ENCODE measurements around the gene ARHGAP20. TPM values are rescaled to one million over a fixed set of nuclear protein-coding genes. Genes with fewer than 3 reads are reported as not detected.
"Not testable (repeated sequence)": the region's sequence is repeated elsewhere in the genome, so short reads cannot be mapped to it uniquely, and the experiment has no call there.

The ARHGAP20 gene
- total RNA-seq, 1 experiment from 2014 or later = not detected

- intact Hi-C loops (cut with micrococcal nuclease; ENCODE audit: unreplicated experiment) = no loop called here
- H3K36me3 ChIP-seq (ENCODE audit: low read depth) = no peaks in the 10 kb centered on the region
- H2AFZ ChIP-seq = no peak overlapping the region
Observed at GRCh38 chr11:110621826-110622225, 90.4 kb downstream of the ARHGAP20 start.

GRCh38 chr11:110619366-110619765 is 92.9 kb downstream of the ARHGAP20 start:
- H3K27me3 ChIP-seq (ENCODE audit: insufficient read depth, low read depth); H3K4me1 ChIP-seq (replicated peaks; ENCODE audit: insufficient read depth); H3K27ac ChIP-seq; H2AFZ ChIP-seq; H3K4me3 ChIP-seq; intact Hi-C loops (cut with micrococcal nuclease; ENCODE audit: unreplicated experiment); H3K9me2 ChIP-seq (ENCODE audit: insufficient read depth); CTCF ChIA-PET; H3F3A ChIP-seq (ENCODE audit: insufficient read depth, low read depth); H3K36me3 ChIP-seq (ENCODE audit: low read depth); POLR2A ChIA-PET (ENCODE audit: unreplicated experiment); BruUV-seq (replicated peaks); H4K20me1 ChIP-seq (ENCODE audit: insufficient read depth); DNase-seq; H3K4me2 ChIP-seq; H3K79me2 ChIP-seq (ENCODE audit: low read depth); H3K9me3 ChIP-seq (ENCODE audit: insufficient read depth, low read depth): not testable (repeated sequence)

More at GRCh38 chr11:110621826-110622225, 90.4 kb downstream of the ARHGAP20 start:
- no peaks in the 10 kb centered on the region for H3K9me3 ChIP-seq (ENCODE audit: insufficient read depth, low read depth)
- no peaks in the 10 kb centered on the region for H3K4me1 ChIP-seq (replicated peaks; ENCODE audit: insufficient read depth)
- TF ChIP-seq EZH2 (IDR thresholded peaks at IDR 0.05; ENCODE audit: low read depth) (no peak), CTCF (conservative IDR thresholded peaks at IDR 0.05) (no peak)
- no peak overlapping the region for H3K27ac ChIP-seq
- BruUV-seq (replicated peaks) = no TSS peak
- H3K4me3 ChIP-seq = no peak overlapping the region
- POLR2A ChIA-PET (ENCODE audit: unreplicated experiment) = no interaction called here
- H3K4me2 ChIP-seq = no peak overlapping the region
- H4K20me1 ChIP-seq (ENCODE audit: insufficient read depth) = no peaks in the 10 kb centered on the region
- CTCF ChIA-PET = no interaction called here
- no peaks in the 10 kb centered on the region for H3K79me2 ChIP-seq (ENCODE audit: low read depth)
- no peaks in the 10 kb centered on the region for H3F3A ChIP-seq (ENCODE audit: insufficient read depth, low read depth)
- no peaks in the 10 kb centered on the region for H3K9me2 ChIP-seq (ENCODE audit: insufficient read depth)
- H3K27me3 ChIP-seq (ENCODE audit: insufficient read depth, low read depth) = no peaks in the 10 kb centered on the region
- DNase-seq = no peak

GRCh38 chr11:110614031-110614430 is 98.2 kb downstream of the ARHGAP20 start:
- Histone ChIP-seq H3K27ac (no peak overlapping the region), H3K4me1 (replicated peaks; ENCODE audit: insufficient read depth) (no peaks in the 10 kb centered on the region), H3K27me3 (ENCODE audit: insufficient read depth, low read depth) (no peaks in the 10 kb centered on the region), H3K4me2 (no peak overlapping the region), H3K4me3 (no peak overlapping the region), H3K9me2 (ENCODE audit: insufficient read depth) (no peaks in the 10 kb centered on the region), H4K20me1 (ENCODE audit: insufficient read depth) (no peaks in the 10 kb centered on the region; the same call in 1 of the 2 replicates), H3K79me2 (ENCODE audit: low read depth) (no peaks in the 10 kb centered on the region), H2AFZ (no peak overlapping the region), H3F3A (ENCODE audit: insufficient read depth, low read depth) (no peaks in the 10 kb centered on the region), H3K36me3 (ENCODE audit: low read depth) (no peaks in the 10 kb centered on the region), H3K9me3 (ENCODE audit: insufficient read depth, low read depth) (no peaks in the 10 kb centered on the region)
- intact Hi-C loops (cut with micrococcal nuclease; ENCODE audit: unreplicated experiment) = no loop called here
- ChIA-PET CTCF (no interaction called here), POLR2A (ENCODE audit: unreplicated experiment) (no interaction called here)
- no TSS peak for BruUV-seq (replicated peaks)
- TF ChIP-seq EZH2 (IDR thresholded peaks at IDR 0.05; ENCODE audit: low read depth) (no peak), CTCF (conservative IDR thresholded peaks at IDR 0.05) (no peak)
- DNase-seq = no peak

- intact Hi-C loops (cut with micrococcal nuclease; ENCODE audit: unreplicated experiment) = no loop called here
- Histone ChIP-seq H3K4me1 (replicated peaks; ENCODE audit: insufficient read depth) (no peaks in the 10 kb centered on the region), H3K27ac (no peak overlapping the region), H2AFZ (no peak overlapping the region), H3K9me3 (ENCODE audit: insufficient read depth, low read depth) (no peaks in the 10 kb centered on the region), H4K20me1 (ENCODE audit: insufficient read depth) (no peaks in the 10 kb centered on the region; the same call in 1 of the 2 replicates), H3K79me2 (ENCODE audit: low read depth) (no peaks in the 10 kb centered on the region), H3K4me2 (no peak overlapping the region), H3K36me3 (ENCODE audit: low read depth) (no peaks in the 10 kb centered on the region), H3F3A (ENCODE audit: insufficient read depth, low read depth) (no peaks in the 10 kb centered on the region), H3K4me3 (no peak overlapping the region), H3K9me2 (ENCODE audit: insufficient read depth) (no peaks in the 10 kb centered on the region), H3K27me3 (ENCODE audit: insufficient read depth, low read depth) (no peaks in the 10 kb centered on the region)
- TF ChIP-seq CTCF (conservative IDR thresholded peaks at IDR 0.05) (no peak), EZH2 (IDR thresholded peaks at IDR 0.05; ENCODE audit: low read depth) (no peak)
- no peak for DNase-seq
- ChIA-PET CTCF (interaction anchor here (0.5 kb wide), 1 partner anchor 216 kb away, joined by 3 read pairs; no protein-coding TSS in a partner anchor), POLR2A (ENCODE audit: unreplicated experiment) (no interaction called here)
- no TSS peak for BruUV-seq (replicated peaks)
Observed at GRCh38 chr11:110613197-110613918, 98.9 kb downstream of the ARHGAP20 start.

All from PC-9 (cell line).